SKM-1 (cell line): ENCODE measurements around the gene INTS6.

Experiments used
- DNase-seq: peaks from one replicate; lab custom pipeline; 2025; ENCODE audit not compliant: unreplicated experiment; lab: John Stamatoyannopoulos, UW

Gene INTS6

DNA sequence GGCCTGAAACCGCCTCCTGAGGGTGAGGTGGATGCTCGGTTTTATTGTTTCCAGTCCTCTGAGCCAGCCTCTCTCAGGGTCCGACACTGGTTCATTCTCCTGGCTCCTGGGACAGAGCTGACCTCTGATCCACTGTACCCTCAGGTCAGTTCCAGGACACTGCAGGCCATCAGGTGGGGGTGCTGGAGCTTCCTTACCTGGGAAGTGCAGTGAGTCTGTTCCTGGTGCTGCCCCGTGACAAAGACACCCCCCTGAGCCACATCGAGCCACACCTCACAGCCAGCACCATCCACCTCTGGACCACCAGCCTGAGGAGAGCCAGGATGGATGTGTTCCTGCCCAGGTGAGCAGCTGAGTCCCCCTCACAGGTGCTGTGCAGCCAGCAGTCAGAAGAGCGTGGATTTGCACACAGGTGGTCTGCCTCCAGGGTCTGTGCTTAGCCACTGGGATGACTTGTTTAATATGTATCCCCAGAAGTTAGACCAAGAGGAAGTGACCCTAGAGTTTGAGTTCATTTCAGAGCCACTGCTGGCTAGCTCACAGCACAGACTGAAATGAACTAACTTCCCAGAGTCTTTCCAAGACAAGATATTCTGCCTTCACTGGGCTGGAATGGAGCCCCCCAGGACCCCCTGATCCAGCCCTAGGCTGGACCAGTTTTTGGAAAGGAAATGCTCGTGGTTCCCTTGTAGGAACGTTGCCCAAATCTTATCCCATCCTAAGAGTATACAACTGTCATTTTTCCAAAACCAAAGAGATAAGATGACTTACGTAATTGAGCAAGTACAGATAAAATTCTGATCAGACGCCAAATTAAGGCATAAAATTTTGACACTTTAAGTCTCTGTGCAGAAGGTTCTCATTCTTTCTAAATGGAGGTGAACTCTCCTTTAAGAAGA is 104.5 kb downstream of the INTS6 start:
- DNase-seq, result no peak

DNA sequence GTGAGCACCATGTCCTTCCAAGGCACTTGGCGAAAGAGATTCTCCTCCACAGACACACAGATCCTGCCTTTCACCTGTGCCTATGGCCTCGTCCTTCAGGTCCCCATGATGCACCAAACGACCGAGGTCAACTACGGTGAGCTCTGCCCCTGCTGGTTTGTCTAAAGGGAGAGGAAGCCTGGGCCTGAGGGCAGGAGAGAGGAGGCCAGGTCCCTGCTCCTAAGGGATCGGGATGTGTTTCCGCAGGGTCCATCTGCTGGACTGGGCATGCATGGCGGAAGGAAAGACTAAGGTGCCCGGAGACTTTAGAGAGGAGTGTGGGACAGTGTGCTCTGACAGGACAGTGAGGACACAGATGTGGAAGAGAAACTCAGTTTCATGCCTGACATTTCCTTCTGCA is 105.7 kb downstream of the INTS6 start:
- no peak for DNase-seq

DNA sequence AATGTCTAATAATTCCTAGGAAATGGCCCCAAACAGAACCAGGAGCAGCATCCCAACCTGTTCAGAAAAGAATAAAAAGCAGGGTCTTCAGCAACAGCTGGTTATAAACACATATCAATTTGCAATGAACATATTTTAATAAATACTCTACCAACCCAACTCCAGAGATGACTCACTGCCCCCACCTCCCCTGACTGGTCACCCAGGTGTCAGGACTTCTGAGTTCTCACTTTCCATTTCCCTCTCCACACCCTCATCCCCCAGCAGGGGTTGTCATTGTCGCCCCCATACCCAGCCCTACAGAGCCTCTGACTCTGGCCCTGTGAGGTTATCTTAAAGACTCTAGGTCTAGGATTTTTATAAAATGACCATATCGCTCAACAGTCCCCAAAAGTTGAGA is 106.4 kb downstream of the INTS6 start:
- DNase-seq, result no peak

DNA sequence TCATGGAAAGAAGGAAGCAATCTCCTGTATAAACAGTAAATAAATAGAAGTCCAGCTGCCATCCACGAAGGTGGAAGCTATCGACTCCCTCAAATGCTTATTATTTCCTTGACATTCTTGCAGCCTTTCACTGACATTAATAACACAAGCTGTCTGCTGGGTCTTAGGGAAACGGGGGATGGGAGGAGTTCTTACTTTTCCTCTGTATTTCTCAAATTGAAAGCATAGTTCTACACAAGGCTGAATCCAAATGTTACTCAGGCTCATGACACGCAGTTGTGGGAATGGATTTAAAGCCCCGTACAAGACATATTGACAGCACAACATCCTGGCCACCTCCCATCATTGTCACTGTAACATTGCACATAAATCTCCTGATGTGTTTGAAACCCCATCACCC is 109.4 kb downstream of the INTS6 start:
- DNase-seq, result no peak

DNA sequence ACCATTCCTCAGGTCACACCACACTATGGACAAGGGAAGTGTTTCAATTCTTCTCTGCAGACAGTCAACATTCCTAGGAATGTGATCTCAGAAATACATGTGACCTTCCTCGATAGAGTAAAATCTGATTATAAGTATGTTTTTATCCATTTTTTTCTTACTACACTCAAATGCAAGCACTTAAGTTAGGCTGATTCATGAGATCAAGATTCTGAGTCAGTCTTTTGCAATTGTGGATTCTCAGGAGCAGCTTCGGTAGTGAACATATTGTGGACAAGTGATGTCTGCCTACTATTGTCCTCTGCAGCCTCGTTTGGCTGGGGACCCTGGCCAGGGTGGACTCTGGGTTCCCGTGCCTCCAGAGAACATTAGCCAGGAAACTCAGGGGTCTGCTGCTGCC is 110.1 kb downstream of the INTS6 start:
- DNase-seq, result no peak

DNA sequence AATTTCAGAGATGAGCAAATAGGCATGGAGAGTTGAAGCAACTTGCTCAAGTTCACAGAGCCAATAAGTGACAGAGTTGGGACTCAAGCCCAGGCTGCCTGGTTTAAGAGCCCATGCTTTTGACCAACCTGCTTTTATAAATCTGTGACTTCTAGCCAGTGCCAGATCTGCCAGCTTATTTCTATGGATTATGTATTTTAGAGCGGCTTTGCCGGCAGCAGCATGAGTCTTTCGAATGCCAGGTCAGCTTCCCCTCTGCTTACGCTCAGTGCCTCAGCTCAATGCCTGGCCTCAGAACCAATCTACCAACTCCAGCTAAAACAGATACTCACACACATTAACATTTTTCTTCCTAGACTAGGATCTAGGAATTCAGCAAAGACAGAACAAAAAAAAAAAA is 111.0 kb downstream of the INTS6 start:
- no peak for DNase-seq

DNA sequence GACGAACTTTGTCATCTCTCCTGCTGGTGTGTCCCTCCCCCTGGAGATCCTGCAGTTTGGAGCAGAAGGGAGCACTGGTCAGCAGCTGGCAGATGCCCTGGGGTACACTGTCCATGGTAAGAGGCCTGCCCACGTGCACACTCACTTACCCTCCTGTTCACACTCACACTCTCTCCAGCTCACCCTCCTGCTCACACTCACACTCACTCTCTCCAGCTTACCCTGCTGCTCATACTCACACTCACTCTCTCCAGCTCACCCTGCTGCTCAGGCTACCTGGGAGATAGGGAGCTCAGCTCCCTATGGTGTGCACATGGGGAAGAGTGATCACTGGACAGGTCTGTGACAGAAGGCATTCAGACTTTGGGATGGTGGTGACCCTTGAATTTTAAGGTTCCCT is 111.6 kb downstream of the INTS6 start:
- DNase-seq, result no peak

DNA sequence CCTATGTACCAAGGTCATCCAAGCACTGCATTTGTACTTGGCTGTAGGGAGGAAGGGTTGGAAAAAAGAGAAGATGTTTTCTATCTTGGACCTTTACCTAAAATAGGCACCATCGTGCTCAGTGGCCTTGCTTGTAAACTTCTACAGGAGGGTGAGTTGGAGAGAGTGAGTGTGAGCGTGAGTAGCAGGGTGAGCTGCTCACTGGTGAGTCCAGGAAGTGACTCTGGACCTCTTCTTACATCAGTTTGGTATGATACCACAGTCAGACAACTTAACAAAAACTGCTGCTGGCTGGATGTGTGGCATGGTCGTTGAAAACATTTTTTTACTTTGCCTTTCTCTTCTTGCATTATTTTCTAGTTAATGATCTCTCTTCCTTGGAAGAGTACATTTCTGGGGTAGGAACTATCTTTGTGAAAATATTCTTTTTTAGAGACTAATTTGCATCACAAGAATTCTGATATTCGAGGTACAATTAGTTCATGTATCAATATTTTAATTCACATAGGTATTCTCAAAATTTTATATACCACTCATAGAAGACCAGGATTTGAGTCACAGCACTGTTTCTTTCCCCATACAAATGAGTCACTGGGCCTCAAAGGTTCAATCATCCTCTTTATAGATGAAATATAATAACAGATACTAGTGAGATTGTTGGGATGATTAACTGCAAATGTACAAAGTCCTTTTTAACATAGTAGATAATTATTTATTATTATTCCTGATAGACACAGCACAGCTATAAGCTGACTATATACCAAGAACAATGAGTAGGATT is 112.7 kb downstream of the INTS6 start:
- DNase-seq, result no peak

DNA sequence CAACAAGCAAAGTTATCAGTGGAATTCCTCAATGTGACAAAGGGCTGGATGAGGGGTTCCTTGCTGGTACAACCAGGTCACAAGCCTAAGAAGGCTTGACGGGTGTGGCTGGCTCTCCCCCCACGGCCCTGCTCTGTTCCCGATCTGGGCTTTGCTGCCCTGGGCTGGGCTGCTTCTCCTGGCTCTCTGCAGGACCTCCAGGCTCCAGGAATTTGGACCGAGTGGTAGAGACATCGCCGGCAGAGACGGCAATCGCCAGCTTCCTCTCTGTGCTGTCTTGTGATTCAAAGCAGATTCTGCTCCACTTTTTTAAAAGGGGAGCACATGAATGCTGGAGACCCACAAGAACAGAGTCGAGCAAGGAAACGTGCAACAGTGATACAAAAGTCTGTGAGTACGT is 113.5 kb downstream of the INTS6 start, which contains the start of gene SERPINE3:
Gene SERPINE3, plus strand, starts transcription at position 338 of the 400 bp plus-strand sequence. CDS start 1,401 bp downstream, outside the sequence.
- DNase-seq, result no peak

DNA sequence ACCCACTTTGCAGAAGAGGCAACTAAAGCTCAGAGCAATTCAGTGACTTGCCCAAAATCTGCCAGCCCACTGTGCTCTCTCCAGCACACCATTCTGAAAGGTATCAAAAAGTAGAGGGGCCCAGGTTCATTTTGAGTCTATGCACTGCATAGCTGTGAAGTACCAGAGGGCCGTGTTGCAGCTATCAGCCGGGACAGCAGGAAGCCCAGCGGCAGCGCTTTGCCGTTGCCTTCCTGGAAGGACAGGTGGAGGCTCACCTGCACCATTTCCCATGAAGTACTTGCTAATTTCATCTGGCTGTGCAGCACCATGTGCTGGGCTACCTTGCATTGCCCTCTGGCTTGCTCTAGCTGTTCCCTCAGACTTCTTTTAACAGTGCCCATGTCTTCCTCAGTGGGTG is 116.1 kb downstream of the INTS6 start:
- no peak for DNase-seq

DNA sequence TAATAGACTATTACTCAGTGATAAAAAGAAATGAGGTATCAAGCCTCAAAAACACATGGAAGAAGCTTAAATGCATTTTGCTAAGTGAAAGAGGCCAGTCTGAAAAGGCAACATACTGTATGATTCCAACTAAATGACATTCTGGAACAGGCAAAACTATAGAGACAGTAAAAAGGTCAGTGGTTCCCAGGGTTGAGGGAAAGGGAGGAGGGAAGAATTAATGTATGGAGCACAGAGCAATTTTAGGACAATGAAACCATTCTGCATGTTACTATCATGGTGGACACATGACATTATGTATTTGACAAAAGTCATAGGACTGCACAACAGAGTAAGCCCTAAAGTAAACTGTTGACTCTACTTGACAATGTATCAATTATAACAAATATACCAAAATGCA is 119.0 kb downstream of the INTS6 start:
- DNase-seq, result no peak

DNA sequence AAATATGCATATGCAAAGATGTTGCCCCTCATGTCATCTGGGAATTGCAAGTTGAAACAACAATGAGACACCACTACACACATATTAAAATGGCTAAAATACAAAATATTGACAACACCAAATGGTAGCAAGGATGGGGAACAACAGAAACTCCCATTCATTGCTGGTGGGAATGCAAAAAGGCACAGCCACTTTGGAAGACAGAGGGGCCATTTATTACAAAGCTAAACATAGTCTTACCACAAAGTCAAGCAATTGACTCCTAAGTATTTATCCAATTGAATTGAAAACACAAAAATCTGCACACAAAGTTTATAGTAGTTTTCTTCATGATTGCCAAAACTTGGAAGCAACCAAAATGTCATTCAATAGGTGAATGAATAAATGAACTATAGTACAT is 119.4 kb downstream of the INTS6 start:
- DNase-seq, result no peak

DNA sequence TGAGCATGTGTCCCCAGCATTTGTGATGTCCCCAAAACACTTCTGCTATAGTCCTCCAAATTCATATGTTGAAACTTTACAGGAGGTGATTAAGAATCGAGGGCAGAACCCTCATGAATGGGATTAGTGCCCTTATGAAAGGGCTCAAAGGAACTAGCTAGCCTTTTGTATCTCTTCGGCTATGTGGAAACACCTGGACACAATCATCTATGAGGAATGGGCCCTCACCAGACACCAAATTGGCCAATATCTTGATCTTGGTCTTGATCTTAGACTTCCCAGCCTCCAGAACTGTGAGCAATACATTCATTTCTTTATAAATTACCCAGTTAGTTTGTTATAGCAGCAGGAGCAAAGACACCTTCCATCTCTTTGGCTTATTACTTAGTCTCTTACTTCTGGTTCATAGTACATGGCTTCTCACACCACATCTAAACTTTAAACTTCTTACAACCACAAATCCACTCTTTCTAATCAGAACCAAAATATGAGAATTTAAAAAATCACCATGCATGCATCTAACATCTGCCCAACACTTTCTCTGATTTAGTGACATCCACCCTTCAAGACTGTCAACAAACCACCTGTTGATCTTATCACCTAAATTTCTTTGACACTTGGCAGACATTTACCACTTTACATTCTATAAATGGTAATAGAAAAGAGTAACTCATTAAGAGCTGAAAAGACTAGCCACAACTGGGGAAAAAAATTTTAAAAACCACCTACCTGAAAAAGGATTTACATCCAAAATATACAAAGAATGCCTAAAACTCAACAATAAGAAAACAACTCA is 120.1 kb downstream of the INTS6 start:
- DNase-seq, result no peak

DNA sequence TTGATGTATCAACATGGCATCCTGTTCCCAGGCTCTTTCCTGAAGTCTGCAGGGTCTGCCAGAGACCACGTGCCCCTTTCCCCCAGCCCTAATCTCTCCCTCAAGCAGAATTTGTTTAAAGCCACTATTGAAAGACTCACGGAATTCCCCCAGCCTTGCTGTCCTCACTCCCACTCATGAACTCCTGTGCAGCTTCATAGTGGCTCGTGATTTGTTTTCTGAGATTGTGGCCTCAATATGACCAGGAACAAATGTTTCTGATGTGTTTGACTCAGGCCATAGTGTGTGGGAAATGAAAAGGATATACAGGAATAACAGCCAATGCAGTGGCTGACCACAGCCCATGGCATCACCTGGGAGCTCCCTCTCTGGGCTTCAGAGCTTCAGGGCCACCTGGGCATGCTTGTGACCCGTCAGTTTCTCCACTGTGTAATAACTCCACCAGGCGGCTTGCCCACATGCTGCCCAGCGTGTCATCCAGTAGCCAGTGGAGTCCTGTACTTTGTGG is 121.4 kb downstream of the INTS6 start:
- no peak for DNase-seq

DNA sequence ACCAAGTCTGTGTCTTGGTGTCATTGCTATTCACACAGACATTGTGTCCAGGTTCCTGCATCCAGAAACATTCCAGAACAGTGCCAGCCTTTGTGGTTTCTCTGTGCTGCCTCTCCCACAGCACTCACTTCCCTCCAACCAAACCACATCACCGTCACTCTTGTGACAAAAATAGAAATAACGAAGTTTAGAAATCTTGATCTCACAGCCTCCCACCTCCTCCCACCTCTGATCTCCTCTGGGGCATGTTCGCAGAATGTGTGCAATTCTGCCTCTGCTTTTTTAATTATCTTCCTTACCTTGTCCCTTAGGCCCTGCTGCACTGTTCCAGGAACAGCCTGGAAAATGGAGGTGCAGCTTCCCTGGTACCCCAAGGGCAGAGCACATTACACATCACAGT is 122.0 kb downstream of the INTS6 start:
- peak; percentile 68 for DNase-seq

DNA sequence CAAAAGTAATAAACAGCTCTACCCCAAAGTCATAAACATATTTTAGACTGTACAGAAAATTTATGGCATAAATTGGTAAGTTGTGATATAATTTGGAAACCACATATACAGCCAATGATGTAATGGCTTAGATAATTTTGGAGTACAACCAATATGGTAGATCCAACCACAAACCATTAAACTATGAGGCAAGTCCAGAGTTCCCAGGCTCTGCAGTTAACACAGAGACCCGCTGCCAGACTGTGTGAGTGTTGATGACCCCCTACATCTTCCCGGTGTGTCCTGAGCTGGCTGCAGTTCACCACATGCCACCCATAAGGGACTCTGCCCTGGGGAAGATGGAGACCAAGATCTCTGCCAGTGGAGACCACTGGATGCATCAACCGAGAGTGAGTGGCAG is 123.2 kb downstream of the INTS6 start:
- DNase-seq, result no peak

DNA sequence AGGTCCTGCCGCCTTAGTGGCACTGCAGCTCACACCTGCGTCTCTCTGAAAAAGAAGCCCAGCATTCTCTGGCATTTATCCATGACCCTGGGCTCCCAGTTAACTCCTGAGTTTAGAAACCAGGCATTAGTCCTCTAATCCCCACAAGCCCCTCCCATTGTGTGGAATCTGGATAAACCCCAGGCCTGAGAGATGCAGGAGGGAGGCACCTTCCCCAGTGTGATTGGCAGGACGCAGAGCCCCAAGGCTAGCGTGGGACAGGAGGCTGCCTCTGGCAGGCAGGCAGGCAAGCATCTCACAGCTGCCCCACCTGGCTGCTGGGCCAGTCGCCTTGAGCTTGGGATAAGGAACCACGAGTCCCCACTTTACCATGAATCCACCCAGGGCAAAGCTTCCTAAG is 124.3 kb downstream of the INTS6 start:
- DNase-seq, result no peak

DNA sequence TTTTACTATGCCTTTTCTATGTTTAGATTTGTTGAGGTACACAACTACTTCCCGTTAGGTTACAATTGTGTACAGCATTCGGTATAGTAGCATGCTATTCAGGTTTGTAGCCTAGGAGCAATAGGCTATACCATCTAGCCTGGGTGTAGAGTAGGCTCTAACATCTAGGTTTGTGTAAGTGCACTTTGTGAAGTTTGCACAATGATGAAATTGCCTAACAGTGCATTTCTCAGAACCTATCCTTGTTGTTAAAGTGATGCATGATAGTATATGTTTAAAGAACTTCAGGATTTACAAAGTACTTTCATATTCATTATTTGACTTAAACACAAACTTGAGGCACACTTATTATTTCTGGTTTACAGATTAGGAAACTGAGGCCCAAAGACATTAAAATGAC is 124.9 kb downstream of the INTS6 start:
- DNase-seq, result no peak

DNA sequence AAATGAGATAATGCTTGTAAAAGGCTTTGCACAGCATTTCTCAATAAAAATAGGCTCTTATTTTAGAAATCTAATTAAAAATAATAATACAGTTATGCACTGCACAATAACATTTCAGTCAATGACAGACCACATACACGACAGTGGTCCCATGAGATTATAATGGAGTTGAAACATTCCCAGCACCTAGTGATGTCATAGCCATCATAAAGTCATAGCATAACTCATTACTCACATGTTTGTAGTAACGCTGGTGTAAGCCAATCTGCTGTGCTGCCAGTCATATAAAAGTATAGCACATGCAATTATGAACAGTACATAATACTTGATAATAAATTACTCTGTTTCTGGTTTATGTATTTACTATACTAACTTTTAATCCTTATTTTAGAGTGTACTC is 126.1 kb downstream of the INTS6 start:
- DNase-seq, result no peak

DNA sequence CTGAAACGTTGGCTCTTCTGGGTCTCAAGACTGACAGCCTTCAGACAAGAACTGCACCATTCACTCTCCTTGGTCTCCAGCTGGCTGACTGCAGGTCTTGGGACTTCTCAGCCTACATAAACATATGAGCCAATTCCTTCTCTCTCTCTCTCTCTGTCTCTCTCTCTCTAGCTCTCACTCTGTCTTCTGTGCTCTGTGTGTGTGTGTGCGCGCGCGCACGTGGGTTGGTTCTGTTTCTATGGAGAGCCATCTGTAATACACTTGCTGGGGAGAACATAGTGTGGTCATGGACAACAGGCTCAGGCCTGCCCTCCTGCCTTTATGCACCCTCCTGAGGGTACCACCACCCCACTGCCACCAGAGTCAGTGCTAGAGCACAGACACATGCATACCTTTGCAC is 127.0 kb downstream of the INTS6 start:
- no peak for DNase-seq

DNA sequence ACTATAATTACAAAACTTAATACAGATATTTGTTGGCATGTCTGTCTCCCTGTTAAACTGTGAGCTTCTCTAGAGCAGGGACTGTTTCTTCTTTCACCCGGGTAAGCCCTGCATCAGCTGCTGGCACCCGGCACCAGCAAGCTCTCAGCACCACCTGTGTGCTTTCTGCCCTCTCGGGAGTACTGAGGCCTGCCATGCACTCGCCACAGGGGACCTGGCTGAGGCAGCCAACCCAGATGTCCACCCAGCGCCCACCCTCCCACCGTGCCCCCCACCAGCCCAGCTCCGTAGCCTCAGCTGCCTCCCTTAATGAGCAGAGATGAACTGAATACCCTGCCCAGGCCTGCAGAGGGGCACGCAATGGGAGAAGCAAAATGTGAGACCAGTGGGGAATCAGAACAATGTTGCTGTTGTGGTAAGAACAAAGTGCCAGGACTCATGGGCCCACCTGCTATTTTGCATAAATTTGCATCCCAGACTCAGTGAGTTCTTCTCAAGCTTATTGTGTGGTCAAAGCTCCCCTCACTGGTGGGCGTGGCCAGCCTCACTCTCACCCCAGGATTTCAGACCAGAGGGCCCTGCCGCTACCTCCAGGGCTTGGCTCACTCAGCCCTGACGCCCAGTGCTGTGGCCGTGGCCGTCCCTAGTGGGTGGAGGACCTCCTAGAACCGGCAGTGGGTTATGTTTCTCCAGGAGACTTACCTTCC is 128.0 kb downstream of the INTS6 start:
- no peak for DNase-seq
